Body of pancreas (tissue), 4 donors: Measurements from ENCODE around the gene NDUFB2.

Experiments used
- CTCF ChIP-seq, 7 experiments: fragments of 450-650 bp in 4 of 7; fragments of 200-600 bp in 3 of 7; sonication (generic) in 3 of 7; IDR thresholded peaks; one replicate each; pipeline ENCODE4 v1.5.1; 2016 to 2019; ENCODE audit warnings: antibody characterized with exemption in 7 of 7
- POLR2A ChIP-seq, 3 donors: fragments of 450-650 bp; IDR thresholded peaks; one replicate each; pipeline ENCODE4 v1.6.1; 2016; ENCODE audit warnings: antibody characterized with exemption in 3 of 3, mild to moderate bottlenecking in 2 of 3

GRCh38 chr7:140653319-140654108 is 43.0 kb upstream of the NDUFB2 start:
- TF ChIP-seq CTCF (IDR thresholded peaks at IDR 0.05) (peak; percentile 71 to 95 (median 88)), POLR2A (IDR thresholded peaks at IDR 0.05) (no peak)
